HG03097 (cell line): Measurements from ENCODE around the gene GCAT.
"Not testable (repeated sequence)": the region's sequence is repeated elsewhere in the genome, so short reads cannot be mapped to it uniquely, and the experiment has no call there.

ENCODE experiments used
- ATAC-seq: cut with Tn5 transposase; IDR thresholded peaks from one replicate; pipeline ENCODE4 v1.9.1; 2021; ENCODE audit not compliant: unreplicated experiment, low FRiP score

GCAT gene

GRCh38 chr22:37781434-37782059 lies 26.2 kb upstream of the GCAT start:
- no peak for ATAC-seq

- ATAC-seq: no peak
Measured at GRCh38 chr22:37782340-37783168, 25.2 kb upstream of the GCAT start.

- no peak for ATAC-seq
Measured at GRCh38 chr22:37784829-37785495, 22.8 kb upstream of the GCAT start.

GRCh38 chr22:37790234-37790633 lies 17.5 kb upstream of the GCAT start:
- ATAC-seq: no peak

GRCh38 chr22:37792494-37792893 lies 15.2 kb upstream of the GCAT start:
- ATAC-seq: no peak

GRCh38 chr22:37794376-37794775 lies 13.4 kb upstream of the GCAT start:
- ATAC-seq: no peak

GRCh38 chr22:37796079-37796478 lies 11.7 kb upstream of the GCAT start:
- no peak for ATAC-seq

GRCh38 chr22:37797259-37797658 lies 10.5 kb upstream of the GCAT start:
- ATAC-seq: not testable (repeated sequence)

- no peak for ATAC-seq
Measured at GRCh38 chr22:37797874-37798500, 9.7 kb upstream of the GCAT start.

- not testable (repeated sequence) for ATAC-seq
Measured at GRCh38 chr22:37799979-37800378, 7.8 kb upstream of the GCAT start.

- no peak for ATAC-seq
Measured at GRCh38 chr22:37801946-37802309, 5.8 kb upstream of the GCAT start.

GRCh38 chr22:37802310-37803194 lies 5.2 kb upstream of the GCAT start:
- ATAC-seq: no peak

- ATAC-seq: no peak
Measured at GRCh38 chr22:37803195-37803638, 4.5 kb upstream of the GCAT start.

GRCh38 chr22:37803639-37804351 lies 3.9 kb upstream of the GCAT start:
- no peak for ATAC-seq

- ATAC-seq: no peak
Measured at GRCh38 chr22:37804352-37804880, 3.3 kb upstream of the GCAT start.

GRCh38 chr22:37804881-37805809 lies 2.6 kb upstream of the GCAT start:
- no peak for ATAC-seq

GRCh38 chr22:37805810-37806277 lies 1.9 kb upstream of the GCAT start:
- no peak for ATAC-seq
